GM12865 (cell line): ENCODE data around the gene DRAXIN.

Experiments used
- DNase-seq: peaks from one replicate; pipeline ENCODE4 v3.0.0; 2010; ENCODE audit warnings: low read depth
- H3K4me3 ChIP-seq: 2 replicates; pipeline ENCODE4 v1.5.1; 2011; ENCODE audit warnings: mild to moderate bottlenecking, low read depth, low read length, control low read depth
- TF ChIP-seq, protein P1 (sequence below): IDR thresholded peaks from 2 replicates; pipeline ENCODE4 v1.5.1; 2011; ENCODE audit warnings: low read length, control low read depth, low read depth, inconsistent platforms; ENCODE audit not compliant: insufficient read depth; ENCODE audit errors: missing control alignments

The DRAXIN gene

DNA sequence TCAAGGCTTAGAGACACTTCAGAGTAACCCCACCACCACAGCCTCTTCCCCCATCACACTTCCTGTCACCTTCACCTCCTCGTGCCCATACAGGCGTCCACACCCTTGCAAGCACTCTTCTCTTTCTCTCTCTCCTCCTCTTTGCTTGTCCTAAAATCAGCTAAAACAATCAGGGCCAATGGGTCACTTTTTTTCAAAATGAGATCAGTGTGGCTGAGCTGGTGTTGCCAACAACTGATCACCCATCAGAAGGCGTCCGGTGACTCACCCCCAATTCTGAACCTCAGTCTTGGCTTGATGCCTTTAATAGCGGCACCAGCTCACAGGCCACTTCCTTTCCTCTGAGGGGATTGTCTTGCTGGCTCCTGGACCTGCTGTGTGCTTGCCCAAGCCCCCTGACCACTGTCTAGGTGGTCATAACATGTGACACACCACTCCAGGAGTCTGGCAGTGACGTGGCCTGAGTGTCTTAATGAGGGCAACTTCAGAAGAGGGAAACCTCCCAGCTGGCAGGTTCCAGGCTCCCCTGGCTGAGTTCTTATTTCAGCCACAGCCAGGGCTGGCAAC, 1.6 kb downstream of the DRAXIN start:
- no peak for DNase-seq
- H3K4me3 ChIP-seq = no peak overlapping the region
- TF ChIP-seq, protein P1, sequence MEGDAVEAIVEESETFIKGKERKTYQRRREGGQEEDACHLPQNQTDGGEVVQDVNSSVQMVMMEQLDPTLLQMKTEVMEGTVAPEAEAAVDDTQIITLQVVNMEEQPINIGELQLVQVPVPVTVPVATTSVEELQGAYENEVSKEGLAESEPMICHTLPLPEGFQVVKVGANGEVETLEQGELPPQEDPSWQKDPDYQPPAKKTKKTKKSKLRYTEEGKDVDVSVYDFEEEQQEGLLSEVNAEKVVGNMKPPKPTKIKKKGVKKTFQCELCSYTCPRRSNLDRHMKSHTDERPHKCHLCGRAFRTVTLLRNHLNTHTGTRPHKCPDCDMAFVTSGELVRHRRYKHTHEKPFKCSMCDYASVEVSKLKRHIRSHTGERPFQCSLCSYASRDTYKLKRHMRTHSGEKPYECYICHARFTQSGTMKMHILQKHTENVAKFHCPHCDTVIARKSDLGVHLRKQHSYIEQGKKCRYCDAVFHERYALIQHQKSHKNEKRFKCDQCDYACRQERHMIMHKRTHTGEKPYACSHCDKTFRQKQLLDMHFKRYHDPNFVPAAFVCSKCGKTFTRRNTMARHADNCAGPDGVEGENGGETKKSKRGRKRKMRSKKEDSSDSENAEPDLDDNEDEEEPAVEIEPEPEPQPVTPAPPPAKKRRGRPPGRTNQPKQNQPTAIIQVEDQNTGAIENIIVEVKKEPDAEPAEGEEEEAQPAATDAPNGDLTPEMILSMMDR = no peak

DNA sequence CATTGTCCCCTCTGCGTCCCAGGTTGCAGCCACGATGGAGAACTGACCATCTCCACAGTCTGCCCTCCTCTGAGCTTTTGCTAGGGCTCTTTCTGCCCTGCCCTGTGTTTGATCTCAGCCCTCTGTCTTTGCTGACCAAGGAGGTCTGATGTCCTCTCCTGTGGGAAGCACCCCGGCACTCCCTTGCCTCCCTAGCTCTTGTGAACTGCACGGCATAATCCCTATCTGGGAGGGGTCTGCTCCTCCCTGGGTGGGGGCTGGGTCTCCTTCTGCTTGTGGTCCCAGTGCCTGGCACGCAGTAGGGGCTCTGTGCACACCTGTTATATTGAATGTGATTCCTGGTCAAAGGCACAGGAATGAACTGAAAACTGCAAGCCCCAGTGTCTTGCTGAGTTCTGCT, 2.4 kb downstream of the DRAXIN start:
- TF ChIP-seq, protein P1 = no peak
- no peak for DNase-seq
- H3K4me3 ChIP-seq = no peak overlapping the region

DNA sequence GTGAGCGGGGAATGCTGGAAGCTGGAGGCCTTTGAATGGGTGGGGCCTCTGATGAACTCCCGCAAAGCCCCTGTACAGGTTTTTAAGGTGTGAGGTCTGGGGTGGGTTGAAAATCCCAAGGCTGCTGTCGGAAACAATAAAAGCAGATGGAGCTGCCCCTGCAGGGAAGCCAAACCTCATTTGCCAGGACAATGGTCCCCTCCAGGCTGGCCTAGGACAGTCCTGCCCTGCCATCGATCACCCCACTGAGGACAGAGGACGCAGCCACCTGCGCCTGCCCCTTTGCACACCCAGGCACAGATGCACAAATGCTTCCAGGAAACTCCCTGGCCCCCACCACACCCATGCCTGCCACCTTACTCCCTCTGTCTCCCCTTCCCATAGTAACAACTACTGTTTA, 4.4 kb downstream of the DRAXIN start:
- TF ChIP-seq, protein P1 = no peak
- H3K4me3 ChIP-seq = no peak overlapping the region
- no peak for DNase-seq

DNA sequence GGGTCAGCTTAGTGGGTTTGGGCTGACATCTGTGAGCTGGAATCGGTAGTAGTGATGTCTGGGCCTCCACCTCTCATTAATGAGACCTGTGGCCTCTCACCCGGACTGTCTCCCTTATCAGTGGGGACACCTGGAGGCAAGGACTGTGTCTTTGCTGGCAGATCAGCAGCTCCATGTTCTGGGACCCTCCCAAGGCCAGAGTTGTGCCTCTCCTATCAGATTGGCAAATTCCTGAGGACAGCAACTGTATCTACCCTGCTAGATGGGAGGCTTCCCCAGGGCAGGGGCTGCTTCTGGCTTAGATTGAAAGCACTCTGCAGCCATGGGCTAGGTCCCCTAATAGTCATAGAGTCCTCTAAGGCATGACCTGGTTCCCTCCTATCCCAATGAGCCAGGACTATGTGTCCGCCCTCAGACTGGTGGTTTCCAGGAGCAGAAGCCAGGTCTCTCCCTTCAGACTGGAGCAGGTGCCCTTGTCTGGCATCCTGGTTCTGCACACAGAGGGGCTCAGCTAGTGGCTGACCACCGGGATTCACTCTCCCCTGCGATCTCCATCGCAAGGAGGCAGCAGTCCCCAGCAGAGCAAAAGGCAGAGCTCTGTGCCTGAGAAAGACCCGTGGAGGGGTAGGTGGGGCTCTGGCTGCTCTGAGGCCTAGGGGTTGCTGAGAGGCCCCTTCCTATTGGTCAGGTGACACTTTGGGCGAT, 5.8 kb downstream of the DRAXIN start:
- TF ChIP-seq, protein P1 = no peak
- no peak for DNase-seq
- H3K4me3 ChIP-seq = no peak overlapping the region

DNA sequence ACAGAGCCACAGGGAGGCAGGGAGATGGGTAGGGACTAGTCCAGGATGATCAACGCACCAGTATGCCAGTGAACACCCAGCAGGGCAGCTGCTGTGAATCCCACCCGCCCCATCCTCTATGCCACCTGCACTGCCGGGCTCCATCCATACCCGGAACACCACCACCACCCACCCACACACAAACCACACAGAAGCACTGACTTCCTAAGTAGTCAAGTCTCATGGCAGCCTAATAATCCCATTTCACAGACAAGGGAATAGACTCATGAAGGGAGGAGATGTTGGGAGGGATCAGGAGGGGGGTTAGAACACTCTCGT, 6.3 kb downstream of the DRAXIN start:
- TF ChIP-seq, protein P1 = no peak
- DNase-seq = no peak
- no peak overlapping the region for H3K4me3 ChIP-seq

DNA sequence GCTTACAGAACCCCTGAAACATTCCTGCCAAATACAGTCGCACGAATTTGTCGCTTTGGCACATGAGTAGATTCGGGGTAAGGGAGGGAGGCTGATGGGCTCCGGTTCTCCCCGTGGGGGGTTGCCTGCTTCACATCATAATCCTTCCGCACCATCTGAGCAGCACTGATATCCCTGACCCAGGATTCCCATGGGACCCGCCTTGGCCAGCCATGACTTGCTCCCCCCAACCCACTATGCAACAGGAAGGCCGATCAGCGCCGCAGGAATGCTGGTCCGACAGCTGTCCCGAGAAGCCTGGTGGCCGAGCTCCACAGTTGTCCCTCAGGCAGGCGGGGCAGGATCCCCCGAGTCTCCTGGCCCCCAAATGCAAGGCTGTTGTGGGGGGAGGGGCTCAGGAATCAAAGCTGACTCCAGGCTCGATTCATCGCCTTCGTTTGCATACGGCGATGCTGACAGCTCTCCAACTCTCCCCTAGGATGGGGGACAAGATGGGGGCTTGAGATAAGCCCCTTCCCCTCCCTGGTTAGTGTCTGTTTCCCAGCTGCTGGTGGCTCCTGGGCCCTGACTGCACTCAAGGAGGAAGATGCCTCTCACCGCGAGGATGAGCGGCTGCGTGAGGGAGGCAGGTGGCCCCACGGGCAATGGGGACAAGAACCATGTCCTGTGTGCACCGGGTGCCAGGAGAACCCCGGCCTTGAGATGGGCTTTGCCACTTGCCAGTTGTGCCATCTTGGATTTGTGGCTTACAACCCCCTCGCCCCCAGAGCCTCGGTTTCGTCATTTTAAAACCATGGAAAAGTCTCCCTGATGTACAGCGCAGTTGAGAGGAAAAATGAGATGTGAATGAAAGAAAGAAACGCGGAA, 9.3 kb downstream of the DRAXIN start:
- no peak overlapping the region for H3K4me3 ChIP-seq
- TF ChIP-seq, protein P1 = no peak
- no peak for DNase-seq
